Measurements from ENCODE around the gene RIOK3.
"Not testable (repeated sequence)": the region's sequence is repeated elsewhere in the genome, so short reads cannot be mapped to it uniquely, and the experiment has no call there.

Gene RIOK3

DNA sequence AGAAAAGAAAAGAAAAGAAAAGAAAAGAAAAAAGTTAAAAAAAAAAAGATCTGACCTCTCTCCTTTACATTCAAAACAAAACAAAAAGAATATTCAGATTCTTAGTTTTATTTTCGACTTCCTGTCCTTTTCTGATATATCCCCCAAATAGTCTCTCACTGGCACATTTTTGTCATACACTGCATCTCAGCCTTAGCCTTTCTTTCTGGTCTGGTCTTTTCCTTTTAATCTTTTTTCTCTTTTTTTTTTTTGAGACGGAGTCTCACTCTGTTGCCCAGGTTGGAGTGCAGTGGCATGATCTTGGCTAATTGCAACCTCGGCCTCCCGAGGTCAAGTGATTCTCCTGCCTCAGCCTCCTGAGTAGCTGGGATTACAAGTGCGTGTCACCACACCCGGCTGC, 1.6 kb upstream of the RIOK3 start:
- DNase-seq (ENCODE audit: low spot score), result no peak

DNA sequence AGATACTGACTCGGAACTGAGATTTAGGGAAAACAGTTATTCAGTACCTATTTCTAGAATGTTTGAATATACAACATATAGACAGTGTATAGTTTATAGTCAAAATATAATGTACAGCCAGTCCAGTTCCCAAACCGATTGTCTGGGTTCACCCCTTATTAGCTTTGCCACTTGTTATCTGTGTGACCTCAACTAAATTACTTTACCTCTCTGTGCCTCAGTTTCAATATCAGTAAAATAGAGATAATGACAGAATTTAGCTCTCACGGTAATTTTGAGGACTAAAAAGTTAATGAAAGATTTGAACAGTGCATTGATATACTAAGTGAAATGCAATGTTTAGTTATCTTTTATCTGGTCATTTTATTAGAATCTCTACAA, 750 bp upstream of the RIOK3 start:
- DNase-seq (ENCODE audit: low spot score), result no peak

DNA sequence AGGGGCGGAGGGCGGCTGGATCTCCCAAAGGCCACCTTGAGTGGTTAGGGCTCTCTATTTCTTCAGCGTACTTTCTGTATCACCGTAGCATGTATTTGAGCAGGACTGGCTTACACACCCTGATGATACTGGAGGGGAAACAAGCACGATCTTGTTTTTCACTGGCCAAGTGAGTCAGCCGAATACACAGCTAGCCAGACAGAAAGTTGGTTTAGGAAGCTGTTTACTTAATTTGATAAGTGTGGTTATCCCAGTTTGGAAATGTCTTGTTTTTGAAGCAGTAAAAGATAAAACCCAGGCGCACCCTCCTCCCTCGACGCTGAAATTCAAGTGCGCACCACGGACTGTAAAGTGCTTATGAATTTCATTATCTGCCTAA, 582 bp downstream of the RIOK3 start:
- DNase-seq (ENCODE audit: low spot score), result no peak

DNA sequence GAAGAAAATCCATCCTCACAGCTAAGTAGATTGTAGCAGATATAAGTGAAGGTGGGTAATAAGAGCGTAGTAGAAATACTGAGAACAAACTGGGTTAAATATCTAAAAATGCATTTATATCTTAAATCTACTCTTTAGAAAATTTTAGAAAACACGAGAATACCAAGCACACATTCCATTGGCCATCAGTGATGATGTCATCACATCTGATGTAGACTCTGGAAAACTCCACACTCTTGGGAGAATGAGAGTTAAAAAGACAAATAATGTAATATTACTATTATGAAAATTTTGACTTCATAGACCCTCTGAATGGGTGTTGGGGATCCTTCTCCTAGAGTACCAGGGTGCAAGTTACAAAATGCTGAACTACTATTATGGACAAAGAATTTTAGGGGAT, 3.7 kb downstream of the RIOK3 start:
- no peak for DNase-seq (ENCODE audit: low spot score)

DNA sequence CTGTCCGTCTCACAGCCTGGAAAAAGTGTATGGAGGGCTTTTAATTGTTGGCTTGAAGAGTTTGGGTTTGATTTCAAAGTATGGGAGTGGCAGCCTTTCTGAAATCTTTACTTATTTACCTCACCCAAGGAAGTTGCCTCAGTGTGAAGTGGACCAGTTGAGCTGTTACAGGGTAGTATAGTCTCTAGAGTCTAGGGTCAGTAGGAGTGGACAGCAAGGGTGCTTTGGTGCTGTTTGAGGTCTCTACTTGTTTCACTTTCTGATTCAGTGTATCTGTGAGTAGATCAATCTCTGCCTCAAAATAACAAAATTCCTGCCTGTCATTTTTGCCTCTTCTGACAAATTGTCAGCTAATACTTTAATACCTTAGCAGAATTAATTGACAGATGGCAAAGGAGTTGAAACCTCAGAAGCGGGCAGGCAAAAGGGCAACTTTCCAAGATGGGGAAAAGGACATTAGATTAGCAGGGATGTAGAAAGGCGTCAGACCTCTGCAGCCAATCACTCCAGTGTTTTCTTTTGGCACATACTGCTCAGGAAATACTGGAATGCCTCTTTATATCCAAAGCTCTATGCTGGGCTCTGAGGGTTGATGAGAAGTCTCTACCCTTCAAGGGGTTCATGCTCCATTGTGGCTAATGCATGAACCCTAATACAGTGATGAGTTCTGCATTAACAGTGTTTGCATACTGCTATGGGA, 5.9 kb downstream of the RIOK3 start:
- no peak for DNase-seq (ENCODE audit: low spot score)

DNA sequence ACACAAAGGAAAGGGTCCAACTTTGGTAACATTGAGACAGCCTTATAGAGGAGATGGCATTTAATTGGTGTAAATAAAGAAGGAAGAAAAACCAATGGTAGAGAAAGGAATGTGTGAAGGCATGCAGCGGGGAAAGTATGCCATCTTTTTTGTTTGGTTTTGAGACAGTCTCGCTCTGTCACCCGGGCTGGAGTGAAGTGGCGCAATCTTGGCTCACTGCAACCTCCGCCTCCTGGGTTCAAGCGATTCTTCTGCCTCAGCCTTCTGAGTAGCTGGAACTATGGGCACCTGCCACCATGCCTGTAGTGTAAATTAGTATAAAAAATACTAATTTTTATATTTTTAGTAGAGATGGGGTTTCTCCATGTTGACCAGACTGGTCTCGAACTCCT, 6.4 kb downstream of the RIOK3 start:
- no peak for DNase-seq (ENCODE audit: low spot score)

DNA sequence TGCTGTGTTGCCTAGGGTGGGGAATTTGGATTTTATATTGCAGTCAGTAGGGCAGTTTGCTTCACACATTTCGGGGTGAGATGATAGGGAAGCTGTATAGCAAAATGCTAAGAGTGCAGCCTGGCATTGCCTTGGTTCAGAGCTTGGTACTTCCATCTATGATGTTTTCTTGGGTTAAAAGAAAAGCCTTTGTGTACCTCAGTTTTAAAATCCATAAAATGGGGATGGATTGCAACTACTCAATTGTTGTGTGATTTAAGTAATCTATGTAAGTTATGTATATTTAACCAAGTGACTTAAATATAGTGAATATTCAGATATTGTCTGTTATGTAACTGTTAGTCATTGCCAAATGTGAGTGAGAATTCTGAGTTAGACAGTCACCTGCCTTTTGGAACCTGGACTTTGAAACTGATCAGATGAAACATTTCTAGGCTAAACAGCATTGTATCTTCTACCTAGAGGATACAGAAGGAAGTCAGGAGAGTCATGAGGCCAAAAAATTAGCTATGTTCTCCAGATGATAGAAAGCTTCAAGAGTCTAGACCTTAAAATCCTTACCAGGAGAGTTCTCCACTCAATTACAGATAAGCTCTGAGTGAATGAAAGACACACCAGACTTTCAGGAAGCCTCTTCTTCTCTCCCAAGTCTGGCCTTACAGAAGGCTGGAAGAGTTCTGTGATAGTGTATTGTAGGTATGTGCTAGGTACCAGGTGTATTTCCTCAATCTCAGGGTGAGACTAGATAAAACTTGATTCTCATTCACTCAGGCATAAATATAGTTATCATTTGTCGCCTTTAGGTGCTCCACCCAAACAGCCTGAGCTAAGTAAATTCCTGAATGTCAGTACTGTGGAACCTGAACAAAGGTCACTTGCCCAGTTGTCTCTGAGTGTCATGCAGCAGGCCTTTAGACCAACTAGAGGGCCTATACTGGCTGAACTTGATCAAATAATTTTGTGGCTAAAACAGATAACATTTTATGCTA, 7.5 kb downstream of the RIOK3 start:
- DNase-seq (ENCODE audit: low spot score), result no peak

DNA sequence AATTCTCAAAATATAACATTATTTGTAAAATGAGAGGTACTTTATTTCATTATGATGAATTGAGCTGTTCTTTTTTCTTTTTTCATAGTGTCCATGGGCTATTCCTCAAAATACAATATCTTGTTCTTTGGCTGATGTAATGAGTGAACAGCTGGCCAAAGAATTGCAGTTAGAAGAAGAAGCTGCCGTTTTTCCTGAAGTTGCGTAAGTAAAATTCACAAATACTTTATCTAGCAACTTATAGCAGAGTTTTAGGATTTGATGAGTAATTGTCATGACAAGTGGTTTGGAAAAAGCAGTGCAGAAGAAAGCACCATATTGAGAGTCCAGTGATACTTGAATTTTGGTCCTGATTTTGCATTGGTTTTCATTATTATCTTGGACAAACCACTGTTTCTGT, 9.8 kb downstream of the RIOK3 start:
- no peak for DNase-seq (ENCODE audit: low spot score)

DNA sequence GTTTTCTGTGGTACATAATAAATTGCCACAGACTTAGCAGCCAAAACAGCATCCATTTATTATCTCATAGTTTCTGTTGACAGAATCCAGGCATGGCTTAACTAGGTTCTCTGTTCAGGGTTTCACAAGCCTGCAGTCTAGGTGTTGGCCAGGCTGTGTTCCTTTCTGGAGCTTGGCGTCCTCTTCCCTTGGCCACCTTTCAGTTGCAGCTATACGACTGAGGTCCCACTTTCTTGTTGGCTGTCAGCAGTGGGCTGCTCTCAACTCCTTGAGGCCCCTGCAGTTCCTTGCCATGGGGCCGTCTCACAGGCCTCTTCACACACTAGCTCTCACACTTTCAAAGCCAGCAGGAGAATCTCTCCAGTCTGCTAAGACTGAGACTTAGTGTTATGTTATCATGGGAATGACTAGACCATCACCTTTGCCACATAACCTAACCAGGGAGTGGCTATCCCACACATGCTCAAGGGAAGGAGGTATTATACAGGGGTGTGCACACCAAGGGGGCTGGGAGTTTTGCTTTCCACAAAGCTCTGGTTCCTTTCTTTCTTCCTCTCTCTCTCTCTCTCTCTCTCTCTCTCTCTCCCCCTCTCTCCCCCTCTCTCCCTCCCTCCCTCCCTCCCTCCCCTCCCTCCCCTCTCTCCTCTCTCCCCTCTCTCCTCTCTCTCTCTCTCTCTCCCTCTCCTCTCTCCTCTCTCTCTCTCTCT, 15.8 kb downstream of the RIOK3 start:
- no peak for DNase-seq (ENCODE audit: low spot score)

DNA sequence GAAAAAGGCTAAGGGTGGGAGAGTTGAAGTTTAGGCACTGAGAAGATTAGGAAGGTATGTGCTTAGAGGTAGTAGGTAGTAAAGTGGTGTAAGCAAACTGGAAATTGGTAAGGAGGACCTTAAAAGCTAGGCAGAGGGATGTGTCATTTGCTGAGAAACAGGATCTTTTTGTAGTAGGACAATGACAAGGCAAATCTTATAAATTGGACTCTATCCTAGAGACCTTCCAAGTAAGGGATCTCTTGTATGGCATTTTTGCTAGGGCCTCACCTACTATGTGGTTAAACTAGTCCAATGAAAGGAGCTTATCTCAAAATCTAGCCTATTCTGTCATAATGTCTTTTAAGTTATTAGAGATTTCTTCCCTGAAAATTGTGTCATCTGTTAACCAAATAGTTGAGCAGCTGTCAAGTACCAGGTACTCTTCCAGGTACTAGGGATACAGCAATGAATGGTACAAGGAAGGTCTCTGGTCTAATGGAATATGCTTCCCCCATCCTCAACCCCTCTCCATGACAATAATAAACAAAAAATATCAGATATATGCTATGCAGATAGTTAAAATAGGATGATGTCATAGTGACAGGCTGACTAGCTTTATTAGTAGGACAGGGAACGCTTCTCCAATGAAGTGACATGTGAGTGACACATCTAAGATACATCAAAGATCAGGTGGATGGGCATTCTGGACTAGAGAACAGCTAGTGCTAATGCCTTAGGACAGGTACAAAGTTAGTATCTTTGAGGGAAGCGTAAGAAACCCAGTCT, 17.7 kb downstream of the RIOK3 start:
- no peak for DNase-seq (ENCODE audit: low spot score)

DNA sequence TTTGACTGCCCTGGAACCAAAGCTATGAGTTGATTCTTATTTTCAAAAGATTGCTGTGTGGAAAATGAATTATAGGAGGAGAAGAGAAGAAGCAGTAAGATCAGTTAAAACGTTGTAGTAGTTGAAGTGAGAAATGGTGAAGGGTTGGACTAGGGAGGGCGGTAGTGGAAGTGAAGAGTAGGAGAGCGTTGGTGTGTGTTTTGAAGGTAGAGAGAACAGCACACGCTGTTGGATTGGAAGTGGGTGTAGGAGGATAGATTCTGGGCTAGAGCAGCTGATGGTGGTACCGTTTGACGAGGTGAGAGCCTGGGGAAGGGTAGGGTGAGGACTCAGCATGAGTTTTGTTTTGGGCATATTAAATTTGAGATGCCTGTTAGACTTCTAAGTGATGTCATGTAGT, 18.4 kb downstream of the RIOK3 start:
- peak; percentile 24 for DNase-seq (ENCODE audit: low spot score)

DNA sequence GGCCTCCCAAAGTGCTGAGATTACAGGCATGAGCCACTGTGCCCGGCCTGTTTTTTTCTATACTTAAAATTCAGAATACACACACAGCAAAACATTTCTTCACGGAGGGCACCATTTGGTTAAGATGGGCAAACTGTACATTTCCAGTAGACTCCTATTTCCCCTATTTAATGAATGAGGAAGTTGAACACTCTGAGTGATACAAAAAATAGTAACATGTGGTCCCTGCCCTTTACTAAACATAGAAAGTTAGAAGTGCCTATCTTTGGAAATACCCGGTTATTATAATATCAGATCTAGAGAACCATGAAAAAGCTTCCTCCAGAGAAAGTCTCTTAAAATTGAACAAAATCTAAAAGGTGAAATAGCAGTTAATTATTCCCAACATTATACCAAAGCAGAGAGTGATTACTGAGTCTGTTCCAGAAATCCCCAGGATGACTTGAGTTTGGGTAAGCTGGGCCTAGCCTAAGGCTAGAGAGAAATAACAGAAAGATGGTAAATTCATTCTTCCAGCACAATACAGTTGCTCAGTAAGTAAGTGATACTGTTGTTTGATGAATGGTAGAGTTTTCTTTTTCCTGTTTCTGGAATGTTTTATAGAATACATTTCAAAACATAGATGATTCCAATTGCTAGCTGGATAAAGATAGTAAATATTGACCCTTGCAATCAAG, 26.9 kb downstream of the RIOK3 start:
- DNase-seq (ENCODE audit: low spot score), result no peak

DNA sequence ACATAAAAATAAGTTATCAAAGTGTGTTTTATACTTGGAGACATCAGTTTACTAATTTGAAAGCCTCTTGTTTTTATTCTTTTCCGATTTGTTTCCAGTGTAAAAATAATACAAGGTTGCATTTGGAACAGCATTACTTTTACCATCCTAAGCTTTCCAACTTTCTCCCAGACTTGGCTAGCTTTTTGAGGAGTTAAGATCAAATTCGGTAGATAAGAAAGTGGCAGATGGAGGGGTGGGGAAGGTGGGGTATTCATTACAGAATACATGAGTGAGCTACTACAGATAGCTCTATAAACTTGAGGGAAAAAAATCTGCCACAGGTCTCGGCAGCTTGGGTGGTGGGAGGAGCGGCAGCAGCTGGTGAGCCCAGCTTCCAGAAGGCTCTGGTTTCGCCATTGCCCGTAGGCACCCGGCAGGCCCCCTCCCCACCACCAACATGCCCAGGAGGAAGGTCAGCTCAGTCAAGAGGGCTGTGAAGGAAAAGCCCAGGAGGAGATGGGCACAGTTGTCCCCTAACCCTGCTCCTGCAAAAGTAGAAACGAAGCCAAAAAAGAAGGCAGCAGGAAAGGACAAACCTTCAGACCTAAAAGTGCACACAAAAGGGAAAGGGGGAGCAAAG, 31.6 kb downstream of the RIOK3 start:
- no peak for DNase-seq (ENCODE audit: low spot score)

DNA sequence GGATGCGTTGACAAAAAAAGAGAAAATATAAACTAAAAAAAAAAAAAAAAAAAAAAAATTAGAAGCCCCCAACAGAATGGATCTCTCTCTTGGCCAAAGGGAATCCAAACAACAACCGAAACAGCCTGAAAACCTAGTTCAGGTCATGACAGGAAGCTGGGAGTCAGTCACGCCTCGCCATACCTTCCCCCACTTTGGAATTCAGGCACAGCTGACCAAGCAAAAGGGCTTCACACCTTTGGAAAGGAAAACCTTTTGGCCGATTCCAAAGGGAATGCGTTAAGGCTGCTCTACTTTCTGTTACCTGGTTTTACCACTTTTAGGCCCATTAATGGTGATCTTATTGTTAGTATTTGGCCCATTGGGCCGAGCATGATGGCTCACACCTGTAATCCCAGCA, 32.3 kb downstream of the RIOK3 start:
- DNase-seq (ENCODE audit: low spot score), result no peak

DNA sequence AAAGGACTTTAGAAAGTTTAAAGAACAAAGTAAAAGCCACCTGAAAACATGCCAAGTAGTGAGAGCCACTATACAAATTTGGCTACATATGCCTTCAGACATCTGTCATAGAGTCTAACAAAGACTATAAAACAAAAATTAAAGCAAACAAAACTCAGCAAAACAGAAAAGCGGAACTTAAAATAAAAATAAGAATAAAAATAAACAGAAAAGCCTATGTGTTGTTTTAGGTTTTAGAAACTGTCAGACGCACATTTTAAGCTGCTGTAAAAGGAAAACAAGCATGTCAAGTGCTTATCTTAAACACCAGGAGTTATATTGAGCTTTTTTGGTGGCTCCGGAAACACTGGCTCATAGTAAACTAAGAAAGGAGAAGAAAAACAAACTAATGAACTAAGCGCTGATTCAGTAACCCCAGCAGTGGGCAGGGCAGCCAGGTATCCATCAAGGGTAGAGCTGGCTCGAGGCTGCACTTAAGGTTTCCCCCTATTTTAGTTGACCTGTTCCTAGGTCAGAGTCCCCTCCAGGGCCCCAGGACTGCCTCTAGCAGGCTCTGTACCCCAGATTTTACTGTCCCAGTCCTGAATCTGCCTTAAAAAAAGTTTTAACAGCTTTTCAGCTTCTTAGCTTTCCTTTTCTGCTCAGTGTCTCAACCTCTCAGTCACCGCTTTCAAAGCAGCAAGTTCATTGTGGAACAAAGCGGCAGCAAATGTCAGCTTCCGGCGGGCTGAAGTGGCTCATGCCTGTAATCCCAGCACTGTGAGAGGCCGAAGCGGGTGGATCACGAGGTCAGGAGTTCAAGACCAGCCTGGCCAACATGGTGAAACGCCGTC, 34.9 kb downstream of the RIOK3 start:
- no peak for DNase-seq (ENCODE audit: low spot score)

DNA sequence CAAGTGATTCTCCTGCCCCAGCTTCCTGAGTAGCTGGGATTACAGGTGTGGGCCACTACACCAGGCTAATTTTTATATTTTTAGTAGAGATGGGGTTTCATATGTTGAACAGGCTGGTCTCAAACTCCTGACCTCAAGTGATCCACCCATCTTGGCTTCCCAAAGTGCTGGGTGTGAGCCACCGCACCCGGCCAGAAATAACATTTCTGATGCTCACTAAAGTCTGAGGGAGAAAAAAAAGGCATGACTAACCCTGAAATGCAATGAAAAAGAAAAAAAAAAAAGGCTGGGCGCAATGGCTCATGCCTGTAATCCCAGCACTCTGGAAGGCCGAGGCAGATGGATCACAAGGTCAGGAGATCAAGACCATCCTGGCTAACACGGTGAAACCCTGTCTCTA, 36.5 kb downstream of the RIOK3 start:
- not testable (repeated sequence) for DNase-seq (ENCODE audit: low spot score)

DNA sequence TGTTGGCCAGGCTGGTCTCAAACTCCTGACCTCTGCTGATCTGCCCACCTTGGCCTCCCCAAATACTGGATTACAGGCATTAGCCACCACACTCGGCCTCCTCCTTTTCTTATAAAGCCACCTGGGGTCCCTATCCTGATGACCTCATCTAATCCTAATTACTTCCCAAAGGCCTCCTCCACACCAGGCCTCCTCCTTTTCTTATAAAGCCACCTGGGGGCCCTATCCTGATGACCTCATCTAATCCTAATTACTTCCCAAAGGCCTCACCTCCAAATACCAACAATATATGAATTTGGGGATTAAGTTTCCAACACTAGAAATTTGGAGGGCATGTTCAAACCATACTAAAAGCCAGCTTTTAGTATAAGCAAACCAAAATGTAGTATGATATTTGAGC, 40.6 kb downstream of the RIOK3 start:
- DNase-seq (ENCODE audit: low spot score), result no peak

DNA sequence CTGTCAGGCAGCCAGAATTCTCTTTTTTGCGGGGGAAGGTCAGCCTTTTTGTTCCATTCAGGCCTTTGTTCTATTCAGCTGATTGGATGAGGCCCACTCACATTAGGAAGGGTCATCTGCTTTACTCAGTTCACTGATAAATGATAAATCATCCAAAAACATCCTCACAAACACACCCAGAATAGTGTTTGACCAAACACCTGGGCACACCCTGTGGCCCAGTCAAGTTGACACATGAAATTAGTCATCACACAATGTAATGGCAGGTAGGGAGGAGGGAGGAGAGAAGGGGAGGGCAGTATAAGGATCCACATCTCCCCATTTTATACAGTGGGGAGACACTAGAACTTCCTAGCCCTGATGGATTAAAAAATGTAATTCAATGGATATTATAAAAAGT, 41.9 kb downstream of the RIOK3 start:
- DNase-seq (ENCODE audit: low spot score), result no peak

DNA sequence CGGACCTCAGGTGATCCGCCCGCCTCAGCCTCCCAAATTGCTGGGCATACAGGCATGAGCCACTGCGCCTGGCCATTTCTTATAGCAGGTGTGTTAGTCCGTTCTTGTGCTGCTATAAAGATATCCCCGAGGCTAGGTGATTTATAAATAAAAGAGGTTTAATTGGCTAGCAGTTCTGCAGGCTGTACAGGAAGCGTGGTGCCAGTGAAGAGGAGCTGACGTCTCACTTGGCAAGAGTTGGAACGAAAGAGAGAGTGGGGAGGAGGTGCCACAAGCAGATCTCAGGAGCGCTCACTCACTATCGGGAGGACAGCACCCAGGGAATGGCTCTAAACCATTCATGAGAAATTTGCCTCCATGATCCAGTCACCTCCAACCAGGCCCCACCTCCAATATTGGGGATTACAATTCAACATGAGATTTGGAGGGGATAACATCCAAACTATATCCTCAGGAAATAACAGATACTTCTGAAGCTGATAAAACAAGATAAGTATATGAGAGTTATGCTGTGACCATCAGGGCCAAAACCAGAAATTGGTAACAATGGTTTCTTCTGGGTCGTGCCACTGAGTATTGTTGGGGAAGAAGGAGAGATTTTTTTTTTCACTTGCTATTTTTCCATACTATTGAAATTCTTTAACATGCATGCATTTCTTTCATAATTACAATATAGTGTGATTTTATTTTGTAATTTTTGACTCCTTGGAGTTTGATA, 42.8 kb downstream of the RIOK3 start:
- no peak for DNase-seq (ENCODE audit: low spot score)

Measured in putamen (tissue), 1 donor.